DMS114 treated with DMSO at 0.1 percent for 48 hours (cell line): Measurements from ENCODE around the gene LTO1.
"Not testable (repeated sequence)": the region's sequence is repeated elsewhere in the genome, so short reads cannot be mapped to it uniquely, and the experiment has no call there.

Source experiments
- DNase-seq: peaks from one replicate; lab custom pipeline; 2025; ENCODE audit not compliant: unreplicated experiment; lab: John Stamatoyannopoulos, UW

LTO1 gene

DNA sequence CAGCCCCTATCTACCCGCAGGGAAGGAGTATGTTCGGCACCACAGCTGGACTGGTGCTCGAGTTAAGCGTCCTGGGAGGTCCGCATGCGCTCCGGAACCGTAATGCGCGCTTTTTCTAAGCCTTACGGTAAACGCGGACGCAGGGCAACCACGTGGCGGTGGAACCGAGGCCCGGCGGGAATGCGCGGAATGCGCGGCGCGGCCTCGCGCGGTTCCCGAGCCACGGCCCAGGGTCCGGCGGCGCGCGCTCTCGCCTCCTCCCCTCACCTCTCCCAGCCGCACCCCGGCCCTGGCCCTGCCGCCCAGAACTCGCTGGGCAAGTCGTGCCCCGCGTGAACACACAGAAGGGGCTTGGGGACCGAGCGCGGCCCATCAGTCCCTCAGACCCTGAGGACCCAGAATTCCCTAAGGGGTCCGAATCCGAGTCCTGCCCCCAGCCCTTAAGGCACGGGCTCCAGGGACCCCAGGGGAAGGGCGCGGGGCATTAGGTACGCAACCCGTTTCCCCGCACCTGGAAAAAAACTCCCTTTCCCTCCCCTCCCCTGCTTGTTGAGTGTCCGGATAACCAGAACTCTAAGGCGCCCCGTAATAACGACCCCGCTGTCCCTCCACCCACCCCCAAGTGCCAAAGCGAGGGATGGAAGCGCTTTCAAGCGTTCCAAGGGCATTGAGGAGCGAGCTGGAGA is 38.5 kb downstream of the LTO1 start:
- DNase-seq, result peak; percentile 100

DNA sequence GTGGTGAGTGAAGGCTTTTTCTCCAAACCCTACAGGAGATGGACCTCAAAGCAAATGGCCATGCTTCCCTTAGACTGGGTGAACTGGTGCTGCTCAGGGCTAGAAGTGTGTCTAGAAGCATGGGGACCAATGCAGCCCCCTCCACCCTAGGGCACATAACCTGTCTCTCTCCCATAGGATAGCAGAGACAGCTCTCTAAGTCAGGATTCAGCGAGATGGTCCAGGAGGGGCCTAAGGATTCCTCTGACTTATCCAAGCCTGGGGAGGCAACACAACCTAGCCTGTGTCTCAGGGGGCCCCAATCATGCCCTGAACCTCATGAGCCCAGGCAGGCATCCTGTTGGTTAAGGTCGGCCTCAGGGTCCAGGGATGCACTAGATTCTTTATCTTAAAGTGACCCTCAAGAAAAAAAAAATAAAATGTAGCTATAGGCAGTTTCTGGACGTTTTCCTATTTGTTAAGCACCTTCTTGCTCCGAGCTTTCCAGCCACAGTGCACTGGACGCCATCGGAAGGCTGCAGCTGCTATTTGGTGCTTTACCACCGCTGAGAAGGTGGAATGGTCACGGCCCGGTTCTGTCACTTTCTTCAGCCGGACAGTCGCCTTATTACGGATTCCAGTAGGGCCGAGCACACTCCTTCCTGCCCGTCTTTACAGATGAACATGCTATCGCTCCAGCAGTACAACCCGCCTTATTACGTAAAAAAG is 39.2 kb downstream of the LTO1 start:
- DNase-seq, result no peak

DNA sequence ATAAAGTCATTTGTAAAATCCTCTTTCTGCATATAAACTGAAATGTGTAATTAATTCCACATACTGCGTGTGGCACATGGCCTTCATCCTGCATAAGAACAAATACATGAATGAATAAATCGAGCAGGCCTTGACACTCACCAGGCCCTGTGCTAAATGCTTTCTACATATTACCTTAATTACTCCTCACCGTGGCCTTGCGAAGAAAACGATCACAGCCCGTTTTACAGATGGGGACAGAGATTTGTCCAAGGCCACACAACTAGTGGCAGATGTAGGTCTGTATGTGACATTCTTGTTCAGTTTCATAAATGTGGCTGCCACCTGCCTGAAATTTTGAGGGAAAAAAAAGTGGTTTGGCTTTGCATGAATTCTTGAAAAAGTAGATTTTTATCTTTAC is 40.0 kb downstream of the LTO1 start:
- no peak for DNase-seq

DNA sequence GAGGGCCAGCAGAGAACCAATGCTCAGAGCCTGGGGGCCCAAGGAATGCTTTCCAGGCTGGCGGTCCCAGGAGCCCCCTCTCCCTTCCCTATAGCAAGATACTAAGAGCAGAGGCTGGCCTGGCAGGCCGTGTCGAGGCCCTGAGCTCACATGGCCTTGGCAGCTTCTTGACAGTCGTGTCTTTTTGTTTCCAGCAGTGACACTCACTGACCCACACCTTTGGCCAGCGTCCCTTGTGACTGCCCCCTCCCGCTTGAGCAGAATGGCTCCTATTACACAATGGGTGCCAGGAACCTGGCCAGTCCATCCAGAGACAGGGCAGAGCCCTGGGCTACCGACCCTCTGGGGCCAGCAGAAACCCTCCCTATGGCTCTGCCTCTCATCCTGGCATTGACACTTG is 40.6 kb downstream of the LTO1 start:
- no peak for DNase-seq

DNA sequence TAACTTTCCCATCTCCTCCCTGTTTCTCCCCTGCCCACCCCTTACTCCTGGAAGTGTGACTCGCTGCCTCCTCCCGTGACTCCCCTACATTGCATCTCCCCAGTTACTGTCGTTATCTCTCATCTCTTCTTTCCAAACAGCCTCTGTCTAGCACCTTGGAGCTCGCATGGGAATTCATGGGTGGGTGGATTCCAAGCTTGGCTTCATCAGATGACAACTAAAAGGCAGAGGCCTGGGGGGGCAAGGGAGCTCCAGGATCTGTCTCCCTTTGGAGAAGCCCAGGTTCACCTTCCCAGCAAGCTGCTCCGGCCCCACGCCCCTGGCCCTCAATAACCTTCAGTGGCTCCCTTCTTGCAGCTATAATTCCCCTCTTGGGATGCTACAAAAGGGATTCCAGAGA is 41.1 kb downstream of the LTO1 start:
- no peak for DNase-seq

DNA sequence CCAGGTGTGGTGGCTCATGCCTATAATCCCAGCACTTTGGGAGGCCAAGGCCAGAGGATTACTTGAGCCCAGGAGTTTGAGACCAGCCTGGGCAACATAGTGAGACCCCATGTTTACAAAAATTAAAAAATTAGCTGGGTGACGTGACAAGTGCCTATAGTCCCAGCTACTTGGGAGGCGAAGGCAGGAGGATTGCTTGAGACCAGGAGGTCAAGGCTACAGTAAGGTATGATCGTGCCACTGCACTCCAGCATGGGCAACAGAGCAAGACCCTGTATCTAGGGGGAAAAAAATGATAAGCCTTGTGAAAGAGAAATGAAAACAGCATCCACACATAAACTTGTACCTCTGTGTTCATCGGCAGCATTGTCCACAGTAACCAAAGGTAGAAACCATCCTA is 42.3 kb downstream of the LTO1 start:
- no peak for DNase-seq

DNA sequence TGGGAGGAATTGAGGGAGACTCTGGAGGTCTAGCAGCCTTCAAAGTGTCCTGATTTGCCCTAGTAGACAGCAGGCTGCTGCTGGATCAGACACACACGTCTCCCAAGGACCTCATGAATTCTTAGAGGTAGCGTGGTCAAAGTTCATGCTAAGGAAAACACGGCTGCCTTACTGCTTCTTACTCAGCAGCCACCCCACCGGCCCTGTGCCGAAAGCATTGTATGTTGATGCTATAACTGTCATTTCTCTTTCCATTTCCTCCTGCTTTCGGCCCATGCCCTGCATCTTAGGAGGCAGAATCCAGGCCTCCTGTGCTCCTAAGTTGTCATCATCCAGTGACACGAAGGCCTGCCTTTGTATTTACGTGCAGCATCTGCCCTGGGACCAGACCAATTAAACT is 44.7 kb downstream of the LTO1 start:
- DNase-seq, result no peak

DNA sequence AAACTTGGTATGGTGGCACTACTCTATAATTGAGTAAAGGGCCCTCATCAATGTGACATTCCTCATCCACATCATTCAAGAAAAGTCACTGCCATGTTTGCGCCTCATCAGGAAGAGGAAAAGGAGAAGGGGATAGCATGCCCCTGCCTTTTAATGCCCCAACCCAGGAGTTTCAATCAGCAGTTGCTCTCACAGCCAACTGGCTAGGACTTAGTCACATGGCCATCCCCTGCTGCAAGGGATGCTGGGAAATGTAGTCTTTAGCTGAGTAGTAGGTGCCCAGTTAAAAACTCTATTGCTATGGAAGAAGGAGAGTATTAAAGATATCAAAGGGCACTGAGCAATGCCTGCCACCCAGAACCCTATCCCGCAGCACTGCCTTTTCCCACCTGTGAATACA is 45.1 kb downstream of the LTO1 start:
- DNase-seq, result peak; percentile 87

DNA sequence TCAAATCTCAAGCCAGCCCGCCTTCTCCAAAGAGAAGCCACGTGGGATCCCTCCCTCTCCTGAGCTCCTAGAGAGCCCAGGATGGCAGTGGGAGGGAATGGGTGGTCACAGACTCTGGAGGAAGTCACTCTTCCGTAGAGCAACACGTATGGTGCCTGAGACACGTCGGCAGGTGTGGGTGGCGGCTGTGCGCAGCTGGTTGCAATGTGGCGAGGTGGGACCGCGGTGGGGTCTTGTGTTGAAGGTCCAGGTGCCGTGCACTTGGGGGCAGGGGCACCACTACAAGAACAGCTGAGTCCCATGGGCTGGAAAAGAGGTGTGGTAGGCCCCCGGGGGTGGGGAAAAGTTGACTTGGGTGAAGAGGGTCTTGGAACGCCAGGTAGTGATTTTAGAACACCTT is 47.6 kb downstream of the LTO1 start:
- no peak for DNase-seq

DNA sequence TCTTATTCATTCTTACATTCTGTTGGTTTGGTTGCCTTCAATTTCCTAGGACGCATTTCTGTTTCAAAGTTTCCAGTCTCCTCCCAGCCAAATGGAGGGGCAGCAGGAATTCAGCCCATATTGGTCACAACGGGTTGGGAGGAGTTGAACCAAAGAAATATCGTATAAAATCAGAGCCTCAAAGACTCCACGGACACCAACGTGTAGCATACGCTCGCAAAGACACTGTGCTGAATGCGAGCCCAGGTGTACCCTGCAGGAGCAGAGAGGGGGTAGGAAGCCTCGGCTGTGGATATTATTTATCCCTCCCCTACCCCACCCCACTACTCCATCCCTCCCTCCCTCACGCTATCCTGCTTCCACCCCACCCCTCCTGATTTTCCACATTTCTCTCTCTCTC is 49.7 kb downstream of the LTO1 start:
- DNase-seq, result no peak

DNA sequence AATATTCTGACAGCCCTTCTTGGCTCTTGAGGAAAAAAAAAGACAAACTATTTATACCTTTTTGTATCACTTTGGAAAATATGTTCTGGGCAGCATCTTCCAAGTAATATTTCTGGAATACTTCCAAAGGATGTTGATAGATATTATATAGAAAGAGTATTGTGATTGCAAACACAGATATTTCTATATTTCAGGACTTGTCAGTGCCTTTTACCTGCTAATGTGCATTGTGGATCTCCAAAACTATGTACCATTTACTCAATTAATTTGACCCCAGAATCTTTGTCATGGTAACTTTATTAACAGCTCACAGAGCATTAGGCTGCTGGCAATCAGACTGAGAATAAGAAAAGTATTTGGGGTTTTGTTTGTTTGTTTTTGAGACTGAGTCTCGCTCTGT is 50.9 kb downstream of the LTO1 start:
- no peak for DNase-seq

DNA sequence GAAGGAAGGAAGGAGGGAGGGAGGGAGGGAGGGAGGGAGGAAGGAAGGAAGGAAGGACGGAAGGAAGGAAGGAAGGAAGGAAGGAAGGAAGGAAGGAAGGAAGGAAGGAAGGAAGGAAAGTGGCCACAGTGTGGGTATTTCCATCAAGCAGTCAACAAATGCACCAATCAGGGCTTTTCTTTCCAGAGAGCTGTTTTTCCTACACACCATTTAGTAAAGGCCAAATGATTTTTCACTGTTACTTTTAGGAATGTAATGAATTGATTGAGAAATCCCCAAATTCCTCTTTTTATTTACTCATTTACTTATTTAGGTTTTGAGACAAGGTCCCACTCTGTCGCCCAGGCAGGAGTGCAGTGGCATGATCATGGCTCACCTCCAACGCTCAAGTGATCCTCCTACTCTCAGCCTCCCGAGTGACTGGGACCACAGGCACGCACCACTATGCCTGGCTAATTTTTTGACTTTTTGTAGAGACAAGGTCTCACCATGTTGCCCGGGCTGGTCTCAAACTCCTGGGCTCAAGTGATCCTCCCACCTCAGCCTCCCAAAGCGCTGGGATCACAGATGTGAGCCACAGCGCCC is 53.0 kb downstream of the LTO1 start:
- DNase-seq, result not testable (repeated sequence)

DNA sequence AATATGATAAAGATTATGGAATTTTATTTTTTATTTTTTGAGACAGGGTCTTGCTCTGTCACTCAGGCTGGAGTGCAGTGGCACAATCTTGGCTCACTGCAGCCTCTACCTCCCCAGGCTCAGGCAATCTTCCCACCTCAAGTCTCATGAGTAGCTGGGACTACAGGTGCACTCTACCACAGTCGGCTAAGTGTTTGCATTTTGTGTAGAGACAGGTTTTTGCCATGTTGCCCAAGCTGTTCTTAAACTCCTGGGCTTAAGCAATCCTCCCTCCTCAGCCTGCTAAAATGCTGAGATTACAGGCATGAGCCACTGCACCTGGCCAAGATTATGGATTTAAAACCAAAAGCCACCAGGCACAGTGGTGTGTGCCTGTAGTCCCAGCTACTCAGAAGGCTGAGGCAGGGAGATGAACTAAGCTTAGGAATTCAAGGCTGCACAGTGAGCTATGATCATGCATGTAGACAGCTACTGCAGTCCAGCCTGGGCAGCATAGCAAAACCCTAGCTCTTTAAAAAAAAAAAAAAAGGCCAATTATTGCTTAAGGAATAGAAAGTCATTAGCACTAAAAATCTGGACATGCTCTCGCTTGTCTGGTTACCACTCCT is 54.4 kb downstream of the LTO1 start:
- DNase-seq, result no peak

DNA sequence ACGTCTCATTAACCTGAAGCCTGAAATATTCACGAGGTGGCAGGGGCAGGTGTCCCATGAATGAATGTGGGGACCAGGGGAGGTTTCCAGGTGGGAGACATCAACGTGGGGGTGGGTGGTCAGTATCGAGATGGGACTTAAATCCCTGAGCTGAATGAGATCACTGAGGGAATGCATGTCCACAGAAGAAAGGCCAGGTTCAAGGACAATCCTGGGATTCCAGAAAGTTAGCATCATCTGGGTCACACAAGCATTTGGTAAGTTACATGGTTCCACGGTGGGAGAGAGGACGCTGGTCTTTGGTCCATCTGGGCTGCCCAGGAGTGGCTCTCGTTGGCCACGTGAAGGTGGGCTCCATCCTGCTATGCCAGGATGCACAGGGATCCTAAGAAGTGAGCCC is 56.9 kb downstream of the LTO1 start:
- no peak for DNase-seq

DNA sequence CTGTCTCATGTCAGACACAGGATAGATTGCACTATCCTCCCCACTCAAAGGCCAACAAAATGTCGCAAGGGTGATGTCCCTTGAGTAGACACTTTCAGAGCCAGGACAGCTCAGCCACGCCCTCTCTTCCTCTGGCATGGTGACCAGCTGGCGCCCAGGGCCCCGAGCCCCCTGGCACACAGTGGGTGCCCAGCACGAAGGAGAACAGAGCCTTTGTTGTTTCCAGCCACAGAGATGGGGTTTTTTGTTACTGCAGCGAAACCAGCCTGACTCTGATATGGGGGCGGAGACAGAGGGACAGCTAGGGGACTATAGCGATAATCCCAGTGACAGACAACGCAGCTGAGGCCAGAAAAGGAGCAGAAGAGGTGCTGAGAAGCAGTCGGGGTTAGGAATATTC is 57.5 kb downstream of the LTO1 start:
- no peak for DNase-seq

DNA sequence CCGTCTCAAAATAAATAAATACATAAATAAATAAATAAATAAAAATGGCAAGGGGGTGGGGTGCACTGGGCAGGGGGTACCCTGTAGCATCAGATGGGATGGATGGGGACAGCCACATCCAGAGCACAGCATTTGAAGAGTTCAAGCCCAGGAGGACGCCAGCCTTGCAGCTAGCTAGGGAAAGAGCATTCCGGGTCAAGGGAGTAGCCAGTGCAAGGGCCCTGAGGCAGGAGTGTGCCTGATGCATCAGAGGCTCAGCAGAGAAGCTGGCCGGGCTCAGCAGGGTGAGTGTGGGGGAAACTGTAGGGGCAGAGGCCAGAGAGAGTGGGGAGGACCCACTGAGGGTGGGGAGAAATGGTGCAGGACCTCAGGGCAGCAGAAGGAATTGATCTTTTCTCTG is 57.9 kb downstream of the LTO1 start:
- no peak for DNase-seq
